ENCODE data around the gene RHEB. TPM values are rescaled to one million over a fixed set of nuclear protein-coding genes. Genes with fewer than 3 reads are reported as not detected.

The RHEB gene, protein sequence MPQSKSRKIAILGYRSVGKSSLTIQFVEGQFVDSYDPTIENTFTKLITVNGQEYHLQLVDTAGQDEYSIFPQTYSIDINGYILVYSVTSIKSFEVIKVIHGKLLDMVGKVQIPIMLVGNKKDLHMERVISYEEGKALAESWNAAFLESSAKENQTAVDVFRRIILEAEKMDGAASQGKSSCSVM
- 100 to 1,000 TPM in 1 of 3 donors, 10 to 100 TPM in 2; 45.6 to 103 (median 94.7) TPM for polyA plus RNA-seq

DNA sequence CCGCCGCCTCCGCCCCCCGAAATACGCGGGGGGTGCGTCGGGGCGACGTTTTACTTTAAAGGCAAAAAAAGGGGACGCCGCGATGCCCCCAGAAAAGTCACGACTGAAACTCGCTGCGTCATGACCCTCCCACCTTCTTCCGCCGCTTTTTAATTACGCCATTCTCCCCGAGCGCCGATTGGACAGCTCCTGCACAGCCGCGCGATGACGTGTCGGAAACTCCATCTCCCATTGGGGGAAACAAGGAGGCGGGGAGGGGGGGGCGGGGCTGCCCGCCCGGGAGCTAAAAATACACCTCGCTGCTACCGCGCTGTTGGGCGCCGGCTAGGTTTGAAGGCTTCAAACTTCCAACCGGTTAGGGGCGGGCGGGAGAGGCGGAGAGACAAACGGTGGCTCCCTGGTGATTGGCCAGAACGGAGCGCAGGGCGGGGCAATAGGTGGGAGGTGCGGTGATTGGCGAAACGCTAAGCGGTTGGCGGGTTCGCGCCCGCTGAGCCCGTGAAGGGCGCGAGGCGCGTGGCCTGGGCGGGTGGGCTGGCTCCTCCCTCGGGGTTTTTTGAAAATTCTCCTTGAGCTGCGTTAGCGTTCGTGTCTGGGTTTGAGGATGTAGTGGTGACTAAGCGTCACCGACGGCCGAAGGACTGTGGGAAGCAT lies at the start of gene RHEB:
Gene RHEB, minus strand, starts transcription at position 131 of the 654 bp plus-strand sequence. CDS start 384 bp downstream, outside the sequence.
- 0 to 1% (median 1%) methylated on average over 56 of the region's 66 CpGs for WGBS, 3 donors
- H3K27ac ChIP-seq (ENCODE audit: low read depth, low read length) = peak within 1 kb of the TSS; percentile 99

- no peak overlapping the region for H3K27ac ChIP-seq (ENCODE audit: low read depth, low read length)
These were observed 47.2 kb upstream of the RHEB start for GRCh38 chr7:151566897-151567320.

DNA sequence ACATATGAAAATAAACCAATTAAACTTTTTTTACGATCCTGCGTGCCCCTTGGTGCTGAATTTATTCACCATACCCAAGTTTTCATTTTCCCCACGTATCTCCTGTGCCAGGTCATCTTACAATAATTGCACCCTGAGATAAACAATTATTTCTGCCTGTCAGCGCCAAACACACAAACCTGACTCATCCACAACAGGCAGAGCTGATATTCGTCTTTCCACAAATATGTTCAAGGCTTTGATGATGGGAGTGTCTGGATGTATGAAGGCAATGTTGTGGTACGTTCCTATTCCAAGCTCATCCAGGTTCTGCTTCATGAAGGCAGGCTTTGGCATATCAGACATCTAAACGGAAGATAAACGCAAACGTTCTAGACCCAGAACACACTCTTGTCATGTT lies 45.8 kb upstream of the RHEB start:
- WGBS, 3 donors = 89 to 95% (median 94%) methylated on average over 9 of the region's 9 CpGs
- H3K27ac ChIP-seq (ENCODE audit: low read depth, low read length) = no peak overlapping the region

More at GRCh38 chr7:151566897-151567320, 47.2 kb upstream of the RHEB start:
- 55 to 75% (median 58%) methylated on average over 8 of the region's 8 CpGs for WGBS, 3 donors

- 93 to 95% (median 95%) methylated on average over 9 of the region's 9 CpGs for WGBS, 3 donors
These were observed 40.5 kb upstream of the RHEB start for GRCh38 chr7:151560243-151560642.

DNA sequence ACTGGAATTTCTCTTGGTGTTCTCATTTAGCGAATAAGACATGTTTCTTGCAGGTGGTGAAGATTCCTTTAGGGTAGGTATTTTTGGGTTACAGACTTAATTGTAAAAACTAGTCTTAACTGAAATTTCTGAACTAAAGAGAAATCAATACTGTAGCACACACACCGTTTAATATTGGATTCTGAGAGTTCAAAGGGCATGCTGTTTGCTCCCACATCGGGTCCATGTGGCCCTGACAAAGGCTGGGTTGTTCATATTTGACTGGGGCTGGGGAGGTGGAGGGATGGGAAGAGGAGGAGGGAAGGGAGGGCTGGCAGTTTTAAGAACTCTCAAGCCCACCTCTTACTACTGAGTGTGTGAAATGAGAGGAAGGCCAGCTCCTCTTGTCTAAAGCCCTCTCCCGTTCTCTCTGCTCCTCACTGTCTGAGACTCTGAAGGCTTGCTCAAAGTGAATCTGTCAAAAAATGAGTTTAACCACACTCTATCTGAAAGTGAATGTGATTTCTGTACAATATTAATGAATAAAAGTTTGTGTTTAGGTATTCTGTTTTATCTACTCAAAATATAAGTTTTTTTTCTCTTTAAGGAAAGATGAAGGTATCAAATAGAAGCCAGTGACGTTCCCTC lies 40.0 kb upstream of the RHEB start:
- H3K27ac ChIP-seq (ENCODE audit: low read depth, low read length) = no peak overlapping the region
- 74 to 91% (median 89%) methylated on average over 5 of the region's 5 CpGs for WGBS, 3 donors

More at GRCh38 chr7:151560243-151560642, 40.5 kb upstream of the RHEB start:
- no peak overlapping the region for H3K27ac ChIP-seq (ENCODE audit: low read depth, low read length)

GRCh38 chr7:151558575-151558974 lies 38.9 kb upstream of the RHEB start:
- 79 to 84% (median 81%) methylated on average over 6 of the region's 6 CpGs for WGBS, 3 donors
- H3K27ac ChIP-seq (ENCODE audit: low read depth, low read length) = no peak overlapping the region

DNA sequence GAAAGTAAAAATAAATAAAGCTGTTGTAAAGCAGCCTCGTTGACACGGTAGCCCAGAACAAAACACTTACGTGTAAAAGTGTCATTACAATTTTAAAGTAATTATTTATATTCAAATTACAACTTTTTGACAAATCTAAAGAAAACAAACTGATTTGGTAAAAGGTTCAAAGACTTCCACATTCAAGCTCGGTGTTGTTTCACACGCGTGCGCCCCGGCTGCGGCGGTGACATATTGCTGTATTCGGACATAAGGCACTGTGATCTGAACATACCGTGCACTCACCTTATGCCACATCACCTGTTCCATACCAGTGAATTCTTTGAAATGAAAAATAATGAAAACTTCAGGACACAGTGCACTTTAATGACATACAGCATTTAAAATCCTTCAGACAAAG lies 36.9 kb upstream of the RHEB start:
- H3K27ac ChIP-seq (ENCODE audit: low read depth, low read length) = no peak overlapping the region
- 96 to 97% (median 97%) methylated on average over 12 of the region's 12 CpGs for WGBS, 3 donors

- H3K27ac ChIP-seq (ENCODE audit: low read depth, low read length) = no peak overlapping the region
- WGBS, 3 donors = 71 to 84% (median 76%) methylated on average over 15 of the region's 15 CpGs
These were observed 33.7 kb upstream of the RHEB start for GRCh38 chr7:151553356-151553755.

- H3K27ac ChIP-seq (ENCODE audit: low read depth, low read length) = no peak overlapping the region
- WGBS, 3 donors = 29 to 55% (median 53%) methylated on average over 10 of the region's 10 CpGs
These were observed 32.8 kb upstream of the RHEB start for GRCh38 chr7:151552352-151553028.

- H3K27ac ChIP-seq (ENCODE audit: low read depth, low read length) = no peak overlapping the region
- 80 to 85% (median 85%) methylated on average over 7 of the region's 7 CpGs for WGBS, 3 donors
These were observed 32.1 kb upstream of the RHEB start for GRCh38 chr7:151551820-151552219.

DNA sequence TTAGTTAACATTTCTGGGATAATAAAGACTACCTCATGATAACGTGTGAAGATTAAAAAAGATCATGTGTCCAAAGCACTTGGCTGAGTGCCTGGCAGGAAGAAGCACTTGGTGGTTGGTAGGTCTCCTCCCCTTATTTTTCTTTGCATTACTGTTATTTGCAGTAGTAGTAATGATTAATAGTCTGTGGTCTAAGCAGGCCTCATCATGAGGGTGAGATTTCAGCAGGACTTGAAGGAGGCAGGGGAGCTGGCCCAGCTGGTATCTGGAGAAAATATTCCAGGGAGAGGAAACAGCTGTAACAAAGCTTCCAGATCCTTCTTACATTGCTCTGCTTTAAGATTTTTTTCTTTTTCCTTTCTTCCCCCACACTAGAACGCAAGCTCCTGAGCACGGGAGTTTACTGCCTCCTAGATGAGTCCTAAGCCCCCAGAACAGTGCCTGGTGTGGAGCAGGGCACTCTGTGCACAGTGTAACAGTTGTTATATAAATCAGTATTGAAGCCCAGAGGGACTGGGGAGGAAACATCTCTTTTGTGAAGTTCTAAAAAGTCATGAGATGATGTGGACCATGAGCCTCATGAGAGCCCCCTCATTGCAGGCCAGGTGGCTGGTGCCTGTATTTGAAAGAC lies 31.1 kb upstream of the RHEB start:
- H3K27ac ChIP-seq (ENCODE audit: low read depth, low read length) = no peak overlapping the region

GRCh38 chr7:151549644-151550043 lies 29.9 kb upstream of the RHEB start:
- H3K27ac ChIP-seq (ENCODE audit: low read depth, low read length) = no peak overlapping the region
- 94 to 97% (median 96%) methylated on average over 6 of the region's 6 CpGs for WGBS, 3 donors

More for the DNA sequence above, 31.1 kb upstream of the RHEB start:
- WGBS, 3 donors = 8 to 33% (median 16%) methylated on average over 3 of the region's 3 CpGs

- WGBS, 3 donors = 94 to 96% (median 94%) methylated on average over 7 of the region's 7 CpGs
- no peak overlapping the region for H3K27ac ChIP-seq (ENCODE audit: low read depth, low read length)
These were observed 29.4 kb upstream of the RHEB start for GRCh38 chr7:151549083-151549482.

- H3K27ac ChIP-seq (ENCODE audit: low read depth, low read length) = no peak overlapping the region
These were observed 24.5 kb upstream of the RHEB start for GRCh38 chr7:151544183-151544582.

DNA sequence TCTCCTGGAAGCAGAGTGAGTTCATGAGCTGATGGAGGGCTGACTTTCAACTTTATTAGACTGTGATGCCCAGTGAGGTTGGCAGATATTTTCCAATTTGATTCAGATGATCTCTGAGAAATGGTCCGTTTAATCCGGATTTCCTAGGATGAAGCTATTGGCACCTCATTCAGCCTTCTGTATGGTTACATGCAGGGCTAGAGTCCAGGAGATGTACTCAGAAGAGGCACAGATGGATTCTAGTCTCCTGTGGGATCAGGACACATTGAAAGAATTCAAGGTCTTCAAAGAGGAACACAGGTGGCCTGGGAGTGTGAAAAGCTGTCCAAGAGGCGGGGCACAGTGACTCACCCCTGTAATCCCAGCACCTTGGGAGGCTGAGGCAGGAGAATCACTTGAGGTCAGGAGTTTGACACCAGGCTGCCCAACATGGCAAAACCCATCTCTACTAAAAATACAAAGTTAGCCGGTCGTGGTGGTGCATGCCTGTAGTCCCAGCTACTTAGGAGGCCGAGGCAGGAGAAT lies 23.0 kb upstream of the RHEB start:
- H3K27ac ChIP-seq (ENCODE audit: low read depth, low read length) = no peak overlapping the region
- 93 to 96% (median 95%) methylated on average over 6 of the region's 6 CpGs for WGBS, 3 donors

GRCh38 chr7:151541709-151542499 lies 22.2 kb upstream of the RHEB start:
- no peak overlapping the region for H3K27ac ChIP-seq (ENCODE audit: low read depth, low read length)
- WGBS, 3 donors = 84 to 89% (median 89%) methylated on average over 17 of the region's 17 CpGs

DNA sequence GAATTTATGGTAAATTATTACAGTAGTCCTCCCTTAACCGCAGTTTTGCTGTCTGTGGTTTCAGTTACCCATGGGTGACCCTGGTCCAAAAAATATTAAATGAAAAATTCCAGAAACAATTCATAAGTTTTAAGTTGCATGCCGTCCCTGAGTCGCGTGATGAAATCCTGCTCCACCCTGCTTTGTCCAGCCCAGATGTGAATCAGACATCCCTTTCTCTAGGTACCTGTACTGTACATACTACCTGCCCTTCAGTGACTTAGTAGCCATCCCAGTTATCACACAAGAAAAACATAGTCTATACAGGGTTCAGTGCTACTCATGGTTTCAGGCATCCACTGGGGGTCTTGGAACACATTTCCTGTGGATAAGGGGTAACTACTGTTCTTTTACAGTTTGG lies 20.5 kb upstream of the RHEB start:
- WGBS, 3 donors = 86 to 98% (median 96%) methylated on average over 4 of the region's 4 CpGs
- H3K27ac ChIP-seq (ENCODE audit: low read depth, low read length) = no peak overlapping the region
